ENCODE measurements around the gene L3MBTL1. TPM values are rescaled to one million over a fixed set of nuclear protein-coding genes. Genes with fewer than 3 reads are reported as not detected.

L3MBTL1 gene
- total RNA-seq, 1 experiment from 2014 or later, result 21.6 TPM

DNA sequence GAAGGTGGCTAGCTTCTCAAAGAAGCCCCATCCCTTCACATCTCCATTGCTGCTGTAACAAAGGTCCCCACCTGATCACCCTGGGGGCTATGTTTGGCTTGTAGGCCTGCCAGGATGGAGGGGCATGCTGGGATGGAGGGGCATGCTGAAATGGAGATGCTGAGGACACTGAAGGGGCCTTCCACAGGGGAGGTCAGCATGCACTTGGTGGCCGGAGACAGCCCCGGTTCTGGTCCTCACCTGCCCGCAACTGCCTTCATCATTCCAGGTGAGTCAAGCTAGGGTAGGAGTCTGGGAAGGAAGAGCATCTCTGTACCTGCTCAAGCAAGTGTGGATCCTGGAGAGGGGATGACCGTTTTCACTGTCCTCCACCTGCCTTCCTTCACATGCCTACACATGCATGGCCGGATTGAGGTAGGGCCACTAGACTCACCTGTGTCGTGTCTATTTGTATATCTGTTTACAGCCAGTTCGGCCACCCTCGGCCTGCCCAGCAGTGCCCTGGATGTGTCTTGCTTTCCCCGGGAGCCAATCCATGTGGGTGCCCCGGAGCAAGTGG, 6.0 kb downstream of the L3MBTL1 start (continued):
- TF ChIP-seq, protein P1, sequence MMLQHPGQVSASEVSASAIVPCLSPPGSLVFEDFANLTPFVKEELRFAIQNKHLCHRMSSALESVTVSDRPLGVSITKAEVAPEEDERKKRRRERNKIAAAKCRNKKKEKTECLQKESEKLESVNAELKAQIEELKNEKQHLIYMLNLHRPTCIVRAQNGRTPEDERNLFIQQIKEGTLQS (IDR thresholded peaks at IDR 0.05), result no peak
- TF ChIP-seq, protein P2, sequence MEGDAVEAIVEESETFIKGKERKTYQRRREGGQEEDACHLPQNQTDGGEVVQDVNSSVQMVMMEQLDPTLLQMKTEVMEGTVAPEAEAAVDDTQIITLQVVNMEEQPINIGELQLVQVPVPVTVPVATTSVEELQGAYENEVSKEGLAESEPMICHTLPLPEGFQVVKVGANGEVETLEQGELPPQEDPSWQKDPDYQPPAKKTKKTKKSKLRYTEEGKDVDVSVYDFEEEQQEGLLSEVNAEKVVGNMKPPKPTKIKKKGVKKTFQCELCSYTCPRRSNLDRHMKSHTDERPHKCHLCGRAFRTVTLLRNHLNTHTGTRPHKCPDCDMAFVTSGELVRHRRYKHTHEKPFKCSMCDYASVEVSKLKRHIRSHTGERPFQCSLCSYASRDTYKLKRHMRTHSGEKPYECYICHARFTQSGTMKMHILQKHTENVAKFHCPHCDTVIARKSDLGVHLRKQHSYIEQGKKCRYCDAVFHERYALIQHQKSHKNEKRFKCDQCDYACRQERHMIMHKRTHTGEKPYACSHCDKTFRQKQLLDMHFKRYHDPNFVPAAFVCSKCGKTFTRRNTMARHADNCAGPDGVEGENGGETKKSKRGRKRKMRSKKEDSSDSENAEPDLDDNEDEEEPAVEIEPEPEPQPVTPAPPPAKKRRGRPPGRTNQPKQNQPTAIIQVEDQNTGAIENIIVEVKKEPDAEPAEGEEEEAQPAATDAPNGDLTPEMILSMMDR (IDR thresholded peaks at IDR 0.05 in 2 of 3, conservative IDR thresholded peaks at IDR 0.05 in 1 of 3; ENCODE audit: borderline replicate concordance in 1 of 3, insufficient read depth in 1 of 3, low read depth in 2 of 3, low read length in 2 of 3), result no peak
- TF ChIP-seq ZFX (IDR thresholded peaks at IDR 0.05) (no peak), RAD21 (IDR thresholded peaks at IDR 0.05; ENCODE audit: low read depth) (no peak), POLR2AphosphoS5 (IDR thresholded peaks at IDR 0.05; ENCODE audit: low read depth, low read length) (no peak), SRF (IDR thresholded peaks at IDR 0.05; ENCODE audit: low read depth) (no peak)

DNA sequence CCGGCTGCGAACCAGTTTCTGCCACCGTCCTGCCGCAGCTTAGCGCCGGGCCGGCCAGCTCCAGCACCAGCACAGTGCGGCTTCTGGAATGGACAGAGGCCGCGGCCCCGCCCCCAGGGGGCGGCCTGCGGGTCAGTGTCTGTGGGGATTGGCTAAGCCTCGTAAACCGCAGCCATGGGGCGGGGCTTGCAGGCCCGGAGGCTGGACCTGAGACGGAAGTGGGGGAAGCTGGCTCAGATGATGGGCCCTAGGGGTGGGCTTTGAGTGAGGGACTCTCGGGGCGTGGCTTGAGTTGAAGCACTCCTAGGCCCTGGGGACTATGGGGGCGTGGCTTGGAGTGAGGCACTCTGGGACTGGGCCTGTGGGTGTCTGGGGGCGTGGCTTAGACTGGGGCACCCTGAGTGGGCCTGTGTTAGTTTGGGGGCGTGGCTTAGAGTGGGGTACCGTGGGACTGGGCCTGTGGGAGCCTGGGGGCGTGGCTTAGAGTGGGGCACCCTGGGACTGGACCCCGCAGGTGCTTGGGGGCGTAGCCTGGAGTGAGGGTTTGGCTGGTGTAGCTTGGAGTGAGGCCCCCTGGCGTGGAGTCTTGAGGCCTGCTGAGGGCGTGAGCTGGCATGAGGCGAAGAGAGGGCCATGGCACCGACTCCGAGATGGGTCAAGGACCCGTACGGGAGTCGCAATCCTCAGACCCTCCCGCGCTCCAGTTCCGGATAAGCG, 6.6 kb downstream of the L3MBTL1 start:
- peak; percentile 96 for DNase-seq (ENCODE audit: low read depth, low spot score)
- Histone ChIP-seq H3K4me1 (ENCODE audit: control insufficient read depth in 1 of 2, insufficient read depth in 2 of 2, low read length in 2 of 2) (peaks cover 3 to 8% of the 10 kb centered on the region in 2 experiments; a peak in 2 of 4 replicates), H3K9me2 (ENCODE audit: insufficient read depth) (no peaks in the 10 kb centered on the region), H3K4me3 (replicated peaks in 1 of 2; ENCODE audit: low read depth in 1 of 2, low read length in 2 of 2) (peak overlapping the region; percentile 57 to 63), H3K27me3 (ENCODE audit: insufficient read depth, low read length) (no peaks in the 10 kb centered on the region), H3K9ac (ENCODE audit: low read length) (peak overlapping the region; percentile 64), H3K4me2 (ENCODE audit: low read length) (peak overlapping the region; percentile 74), H3K79me2 (ENCODE audit: insufficient read depth, low read length) (no peaks in the 10 kb centered on the region), H3K36me3 (ENCODE audit: control insufficient read depth in 1 of 2, insufficient read depth in 2 of 2, low read length in 2 of 2) (no peaks in the 10 kb centered on the region), H3K27ac (ENCODE audit: low read depth, low read length) (peak overlapping the region; percentile 69), H3K9me3 (ENCODE audit: control insufficient read depth in 1 of 2, insufficient read depth in 1 of 2, low read depth in 1 of 2, low read length in 2 of 2) (no peaks in the 10 kb centered on the region), H2AFZ (ENCODE audit: low read depth, low read length, poor library complexity, severe bottlenecking) (no peak overlapping the region), H4K20me1 (ENCODE audit: insufficient read depth) (no peaks in the 10 kb centered on the region)
- ChIA-PET CTCF (interaction anchor here (1.0 to 1.1 kb wide), 3 partner anchors 16 to 603 kb away, joined by 3 to 4 read pairs (median 4); no protein-coding TSS in a partner anchor), POLR2A (interaction anchor here (2.9 kb wide), 1 partner anchor 57 kb away, joined by 22 read pairs; the partner anchor contains the start of gene SRSF6), RAD21 (ENCODE audit: low non-redundant PET in 1 of 2, low total read pairs in 2 of 2, uncharacterized antibody in 2 of 2, unreplicated experiment in 2 of 2) (no interaction called here)
- peak; percentile 89 for ATAC-seq
- intact Hi-C loops (cut with micrococcal nuclease), result loop anchor here (2.0 kb wide), 2 partner anchors 57 to 77 kb away; partner anchors contain the start of genes IFT52 and SRSF6
- TF ChIP-seq EGR1 (IDR thresholded peaks at IDR 0.05; ENCODE audit: low read depth), result peak; percentile 52; the same call in 1 of the 2 replicates
- TF ChIP-seq YY1 (IDR thresholded peaks at IDR 0.05; ENCODE audit: extremely low read depth, insufficient replicate concordance, low read depth, low read length), result no peak
- TF ChIP-seq, protein P3, sequence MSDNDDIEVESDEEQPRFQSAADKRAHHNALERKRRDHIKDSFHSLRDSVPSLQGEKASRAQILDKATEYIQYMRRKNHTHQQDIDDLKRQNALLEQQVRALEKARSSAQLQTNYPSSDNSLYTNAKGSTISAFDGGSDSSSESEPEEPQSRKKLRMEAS (IDR thresholded peaks at IDR 0.05), result peak; percentile 45; the same call in 1 of the 2 replicates
- TF ChIP-seq CEBPB (IDR thresholded peaks at IDR 0.05; ENCODE audit: low read depth), result no peak
- TF ChIP-seq ZFX (IDR thresholded peaks at IDR 0.05), result 0 out of 2 replicates have a peak, but pooled peaks have one; percentile 3
- TF ChIP-seq POLR2AphosphoS5 (IDR thresholded peaks at IDR 0.05; ENCODE audit: low read depth, low read length), result peak; percentile 36
- TF ChIP-seq RAD21 (IDR thresholded peaks at IDR 0.05; ENCODE audit: low read depth), result no peak
- TF ChIP-seq, protein P2 (IDR thresholded peaks at IDR 0.05 in 2 of 3, conservative IDR thresholded peaks at IDR 0.05 in 1 of 3; ENCODE audit: borderline replicate concordance in 1 of 3, insufficient read depth in 1 of 3, low read depth in 2 of 3, low read length in 2 of 3), result peak in 2 of 3 experiments; percentile 19 to 28; a peak in 2 of 6 replicates
- TF ChIP-seq SP1 (IDR thresholded peaks at IDR 0.05; ENCODE audit: low read depth), result peak; percentile 37
- no TSS peak for BruUV-seq (replicated peaks)

Measured in HCT116 (cell line).